Mesenchymal stem cell (in vitro differentiated cells and primary cell): Measurements from ENCODE around the gene PML.

Experiments
- DNase-seq: peaks from one replicate; pipeline ENCODE4 v3.0.0-alpha.2; 2013
- H2AFZ ChIP-seq: one replicate; pipeline ENCODE4 v1.6.1; 2013; ENCODE audit warnings: low read depth, mild to moderate bottlenecking, control low read depth, inconsistent platforms, low read length, moderate library complexity
- H2AK5ac ChIP-seq: 2 replicates; pipeline ENCODE4 v1.6.1; 2013; ENCODE audit warnings: low read length, moderate library complexity, mild to moderate bottlenecking, inconsistent platforms; ENCODE audit not compliant: severe bottlenecking
- H2BK120ac ChIP-seq: one replicate; pipeline ENCODE4 v1.6.1; 2013; ENCODE audit warnings: low read depth, mild to moderate bottlenecking, inconsistent platforms, low read length, moderate library complexity
- H2BK12ac ChIP-seq, 2 experiments: one replicate each; pipeline ENCODE4 v1.6.1; 2013; ENCODE audit warnings: inconsistent platforms in 2 of 2, low read length in 2 of 2, mild to moderate bottlenecking in 2 of 2, moderate library complexity in 2 of 2, control low read depth in 1 of 2
- H2BK15ac ChIP-seq: one replicate; pipeline ENCODE4 v1.6.1; 2013; ENCODE audit warnings: mild to moderate bottlenecking, low read depth, inconsistent platforms; ENCODE audit not compliant: poor library complexity, severe bottlenecking
- H2BK5ac ChIP-seq: 2 replicates; pipeline ENCODE4 v1.6.1; 2013; ENCODE audit warnings: low read depth, mild to moderate bottlenecking, low read length, control low read depth, inconsistent platforms; ENCODE audit not compliant: poor library complexity, severe bottlenecking
- H3K14ac ChIP-seq, 2 experiments: one replicate each; pipeline ENCODE4 v1.6.1; 2013; ENCODE audit warnings: inconsistent platforms in 2 of 2, low read length in 2 of 2, control low read depth in 1 of 2, mild to moderate bottlenecking in 1 of 2, moderate library complexity in 1 of 2
- H3K18ac ChIP-seq, 2 experiments: one replicate each; pipeline ENCODE4 v1.6.1; 2013; ENCODE audit warnings: inconsistent platforms in 2 of 2, low read length in 2 of 2, control low read depth in 1 of 2, low read depth in 1 of 2, mild to moderate bottlenecking in 1 of 2
- H3K23ac ChIP-seq, 2 experiments: one replicate each; pipeline ENCODE4 v1.6.1; 2013; ENCODE audit warnings: inconsistent platforms in 2 of 2, low read length in 2 of 2, mild to moderate bottlenecking in 2 of 2, moderate library complexity in 2 of 2, control low read depth in 1 of 2
- H3K27ac ChIP-seq: 2 replicates; pipeline ENCODE4 v1.5.1; 2013; ENCODE audit warnings: mild to moderate bottlenecking, moderate library complexity, low read length, control low read depth, inconsistent platforms; ENCODE audit not compliant: poor library complexity, severe bottlenecking
- H3K27me3 ChIP-seq, 2 experiments: 2 replicates each; pipeline versions ENCODE4 v1.6.1 to v1.7.0; 2013; ENCODE audit warnings: low read length in 2 of 2, mild to moderate bottlenecking in 2 of 2, moderate library complexity in 2 of 2, control low read depth in 1 of 2, inconsistent platforms in 1 of 2; ENCODE audit not compliant: control insufficient read depth in 1 of 2, insufficient read depth in 1 of 2
- H3K36me3 ChIP-seq, 2 experiments: 2 replicates each; pipeline versions ENCODE4 v1.6.1 to v1.7.0; 2013; ENCODE audit warnings: low read length in 2 of 2, control low read depth in 1 of 2, inconsistent platforms in 1 of 2, low read depth in 1 of 2, mild to moderate bottlenecking in 1 of 2; ENCODE audit not compliant: insufficient read depth in 2 of 2, control insufficient read depth in 1 of 2
- H3K4ac ChIP-seq, 2 experiments: one replicate each; pipeline ENCODE4 v1.6.1; 2013; ENCODE audit warnings: inconsistent platforms in 2 of 2, low read length in 2 of 2, mild to moderate bottlenecking in 2 of 2, moderate library complexity in 2 of 2, control low read depth in 1 of 2, low read depth in 1 of 2
- H3K4me1 ChIP-seq: 2 replicates; pipeline ENCODE4 v1.6.1; 2013; ENCODE audit warnings: low read depth, low read length, control low read depth; ENCODE audit not compliant: control insufficient read depth, insufficient read depth
- H3K4me2 ChIP-seq: 2 replicates; pipeline ENCODE4 v1.6.1; 2013; ENCODE audit warnings: low read length, mild to moderate bottlenecking, inconsistent platforms; ENCODE audit not compliant: poor library complexity, severe bottlenecking
- H3K4me3 ChIP-seq, 2 experiments: 2 replicates each; pipeline versions ENCODE4 v1.5.1 to v1.7.0; 2013; ENCODE audit warnings: low read length in 2 of 2, mild to moderate bottlenecking in 2 of 2, control low read depth in 1 of 2, low read depth in 1 of 2; ENCODE audit not compliant: insufficient read depth in 1 of 2
- H3K79me1 ChIP-seq: replicated peaks from 2 replicates; pipeline ENCODE4 v1.6.1; 2013; ENCODE audit warnings: mild to moderate bottlenecking, control low read depth, low read length, inconsistent platforms; ENCODE audit not compliant: poor library complexity, severe bottlenecking
- H3K9ac ChIP-seq: 2 replicates; pipeline ENCODE4 v1.7.0; 2013; ENCODE audit warnings: mild to moderate bottlenecking, low read length, moderate library complexity
- H3K9me3 ChIP-seq: 2 replicates; pipeline ENCODE4 v1.7.0; 2013; ENCODE audit warnings: mild to moderate bottlenecking, low read length; ENCODE audit not compliant: control insufficient read depth
- H4K8ac ChIP-seq: one replicate; pipeline ENCODE4 v1.6.1; 2013; ENCODE audit warnings: inconsistent platforms, mild to moderate bottlenecking, low read length, moderate library complexity
- H4K91ac ChIP-seq: one replicate; pipeline ENCODE4 v1.6.1; 2013; ENCODE audit warnings: mild to moderate bottlenecking, low read length, inconsistent platforms
- WGBS: methylation state at CpG from one replicate; pipeline ENCODE4 v1.1.7; 2013; ENCODE audit warnings: mixed read lengths; 5-methylcytosine and 5-hydroxymethylcytosine counted together

Gene PML

GRCh38 chr15:74043425-74044266 lies 49.1 kb downstream of the PML start:
- Histone ChIP-seq H3K4me3 (no peak overlapping the region), H3K4me2 (no peak overlapping the region), H3K9ac (peak overlapping the region; percentile 18), H3K36me3 (peaks cover 23 to 50% of the 10 kb centered on the region in 2 experiments), H3K4me1 (peaks cover 33% of the 10 kb centered on the region), H4K91ac (no peak overlapping the region), H3K4ac (no peak overlapping the region), H3K27ac (no peak overlapping the region), H3K14ac (no peak overlapping the region), H2AFZ (no peak overlapping the region), H3K18ac (no peak overlapping the region), H3K9me3 (no peaks in the 10 kb centered on the region), H3K27me3 (no peaks in the 10 kb centered on the region), H3K23ac (no peak overlapping the region), H2BK5ac (no peak overlapping the region), H2BK15ac (no peak overlapping the region), H4K8ac (no peak overlapping the region), H2BK12ac (no peak overlapping the region), H3K79me1 (peaks cover 4% of the 10 kb centered on the region), H2BK120ac (no peak overlapping the region), H2AK5ac (no peak overlapping the region)
- 89% methylated on average over 6 of the region's 7 CpGs for WGBS
- no peak for DNase-seq

- H2BK5ac ChIP-seq, result no peak overlapping the region
- peaks cover 23 to 50% of the 10 kb centered on the region in 2 experiments for H3K36me3 ChIP-seq
- no peak overlapping the region for H2BK12ac ChIP-seq
- no peak overlapping the region for H2BK120ac ChIP-seq
- H2BK15ac ChIP-seq, result peak overlapping the region; percentile 44
- no peak overlapping the region for H2AK5ac ChIP-seq
- H3K27me3 ChIP-seq, result no peaks in the 10 kb centered on the region
- no peak overlapping the region for H3K4ac ChIP-seq
- no peak overlapping the region for H4K8ac ChIP-seq
- peaks cover 26% of the 10 kb centered on the region for H3K4me1 ChIP-seq
- H3K23ac ChIP-seq, result no peak overlapping the region
- H3K4me2 ChIP-seq, result no peak overlapping the region
- H3K9me3 ChIP-seq, result no peaks in the 10 kb centered on the region
- no peak overlapping the region for H3K14ac ChIP-seq
- H2AFZ ChIP-seq, result no peak overlapping the region
- peak overlapping the region; percentile 18 for H3K9ac ChIP-seq
- DNase-seq, result no peak
- WGBS, result 90% methylated on average over 31 of the region's 31 CpGs
- no peak overlapping the region for H4K91ac ChIP-seq
- no peak overlapping the region for H3K18ac ChIP-seq
- no peak overlapping the region for H3K4me3 ChIP-seq
- peaks cover 4% of the 10 kb centered on the region for H3K79me1 ChIP-seq
- no peak overlapping the region for H3K27ac ChIP-seq
These were observed 50.0 kb downstream of the PML start for GRCh38 chr15:74044267-74045110.

DNA sequence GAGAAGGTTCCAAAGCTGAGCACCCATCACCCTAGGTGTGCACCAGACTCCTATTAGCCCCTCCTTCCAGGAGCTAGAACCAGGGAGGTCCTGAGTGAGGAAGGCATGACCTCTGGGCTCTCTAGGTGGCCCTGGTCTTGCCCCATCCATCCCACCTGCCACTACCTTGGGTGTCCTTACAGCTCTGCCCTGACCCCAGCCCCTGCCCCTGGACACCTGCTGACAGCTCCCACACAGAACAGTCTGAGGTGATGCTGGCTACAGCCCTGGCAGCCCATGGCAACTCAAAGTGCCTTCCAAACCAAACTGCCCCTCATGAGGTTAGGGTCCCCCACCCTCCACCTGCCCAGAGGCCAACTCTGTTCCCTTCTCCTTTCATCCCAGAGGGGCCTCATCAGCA lies 50.7 kb downstream of the PML start:
- no peak overlapping the region for H3K9ac ChIP-seq
- DNase-seq, result no peak
- no peak overlapping the region for H2BK120ac ChIP-seq
- no peak overlapping the region for H3K27ac ChIP-seq
- no peak overlapping the region for H3K23ac ChIP-seq
- no peak overlapping the region for H2BK15ac ChIP-seq
- no peak overlapping the region for H2BK5ac ChIP-seq
- H3K27me3 ChIP-seq, result no peaks in the 10 kb centered on the region
- no peak overlapping the region for H2BK12ac ChIP-seq
- no peak overlapping the region for H2AFZ ChIP-seq
- H3K18ac ChIP-seq, result no peak overlapping the region
- no peak overlapping the region for H4K91ac ChIP-seq
- H3K14ac ChIP-seq, result no peak overlapping the region
- peaks cover 4% of the 10 kb centered on the region for H3K79me1 ChIP-seq
- no peak overlapping the region for H4K8ac ChIP-seq
- H3K4me2 ChIP-seq, result no peak overlapping the region
- H3K4me1 ChIP-seq, result peaks cover 24% of the 10 kb centered on the region
- no peaks in the 10 kb centered on the region for H3K9me3 ChIP-seq
- no peak overlapping the region for H3K4ac ChIP-seq
- no peak overlapping the region for H2AK5ac ChIP-seq
- no peak overlapping the region for H3K4me3 ChIP-seq
- H3K36me3 ChIP-seq, result peaks cover 23 to 50% of the 10 kb centered on the region in 2 experiments

DNA sequence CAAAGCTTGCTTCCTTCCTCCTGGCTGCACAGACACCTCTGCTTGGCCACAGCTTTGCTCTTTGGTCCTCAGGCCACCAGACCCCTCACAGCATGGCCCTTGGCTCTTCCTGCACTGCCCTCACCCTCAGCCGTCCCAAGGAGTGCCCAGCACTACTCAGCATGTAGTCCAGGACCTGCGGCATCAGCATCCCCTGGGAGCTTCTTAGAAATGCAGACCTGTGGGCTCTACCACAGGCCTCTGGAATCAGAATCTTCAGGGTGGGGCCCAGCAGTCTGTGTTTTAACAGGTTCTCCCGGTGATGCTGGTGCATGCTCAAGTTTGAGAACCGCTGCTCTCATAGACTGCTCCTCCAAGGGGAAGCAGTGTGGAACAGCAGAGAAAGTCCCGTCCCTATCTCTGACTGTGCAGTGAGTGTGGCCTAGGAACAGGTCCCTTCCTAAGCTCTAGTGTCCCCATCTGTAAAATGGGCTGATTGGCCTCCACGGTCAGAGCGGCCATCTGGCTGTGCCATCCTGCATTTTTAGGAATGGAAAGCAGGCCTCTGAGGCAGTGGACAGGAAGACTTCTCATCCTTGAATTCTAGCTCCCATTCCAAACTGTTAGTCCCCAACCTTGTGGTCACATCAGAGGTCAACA lies 51.2 kb downstream of the PML start:
- Histone ChIP-seq H3K4me1 (peaks cover 24% of the 10 kb centered on the region), H2BK12ac (no peak overlapping the region), H3K36me3 (peaks cover 23 to 50% of the 10 kb centered on the region in 2 experiments), H4K8ac (no peak overlapping the region), H2AK5ac (peak overlapping the region; percentile 23), H3K27ac (no peak overlapping the region), H3K9ac (no peak overlapping the region), H2AFZ (no peak overlapping the region), H3K18ac (no peak overlapping the region), H3K4me3 (no peak overlapping the region), H4K91ac (no peak overlapping the region), H3K23ac (no peak overlapping the region), H3K9me3 (no peaks in the 10 kb centered on the region), H2BK15ac (no peak overlapping the region), H3K79me1 (peaks cover 4% of the 10 kb centered on the region), H3K4ac (no peak overlapping the region), H3K27me3 (no peaks in the 10 kb centered on the region), H2BK120ac (no peak overlapping the region), H3K14ac (no peak overlapping the region), H2BK5ac (no peak overlapping the region), H3K4me2 (no peak overlapping the region)
- no peak for DNase-seq
- WGBS, result 81% methylated on average over 7 of the region's 7 CpGs
